IPS-15b (cell line): ENCODE data around the gene KCNJ15.

Experiments used
- H3K27me3 ChIP-seq: one replicate; pipeline ENCODE4 v1.6.1; 2013; ENCODE audit warnings: low read length; ENCODE audit not compliant: control insufficient read depth, insufficient read depth
- H3K36me3 ChIP-seq: one replicate; pipeline ENCODE4 v1.6.1; 2013; ENCODE audit warnings: low read length; ENCODE audit not compliant: control insufficient read depth, insufficient read depth
- H3K4me1 ChIP-seq: one replicate; pipeline ENCODE4 v1.6.1; 2013; ENCODE audit warnings: mild to moderate bottlenecking, low read length; ENCODE audit not compliant: control insufficient read depth, insufficient read depth
- H3K4me3 ChIP-seq: one replicate; pipeline ENCODE4 v1.5.1; 2013; ENCODE audit warnings: low read depth, low read length
- H3K9ac ChIP-seq: one replicate; pipeline ENCODE4 v1.6.1; 2013; ENCODE audit warnings: low read depth, mild to moderate bottlenecking, low read length
- H3K9me3 ChIP-seq: one replicate; pipeline ENCODE4 v1.6.1; 2013; ENCODE audit warnings: mild to moderate bottlenecking, low read length; ENCODE audit not compliant: control insufficient read depth, insufficient read depth

The KCNJ15 gene

GRCh38 chr21:38273745-38274542 lies 17.2 kb downstream of the KCNJ15 start:
- H3K36me3 ChIP-seq: no peaks in the 10 kb centered on the region
- H3K27me3 ChIP-seq: no peaks in the 10 kb centered on the region
- H3K4me3 ChIP-seq: no peak overlapping the region
- H3K4me1 ChIP-seq: peaks cover 2% of the 10 kb centered on the region
- no peaks in the 10 kb centered on the region for H3K9me3 ChIP-seq
- H3K9ac ChIP-seq: no peak overlapping the region

DNA sequence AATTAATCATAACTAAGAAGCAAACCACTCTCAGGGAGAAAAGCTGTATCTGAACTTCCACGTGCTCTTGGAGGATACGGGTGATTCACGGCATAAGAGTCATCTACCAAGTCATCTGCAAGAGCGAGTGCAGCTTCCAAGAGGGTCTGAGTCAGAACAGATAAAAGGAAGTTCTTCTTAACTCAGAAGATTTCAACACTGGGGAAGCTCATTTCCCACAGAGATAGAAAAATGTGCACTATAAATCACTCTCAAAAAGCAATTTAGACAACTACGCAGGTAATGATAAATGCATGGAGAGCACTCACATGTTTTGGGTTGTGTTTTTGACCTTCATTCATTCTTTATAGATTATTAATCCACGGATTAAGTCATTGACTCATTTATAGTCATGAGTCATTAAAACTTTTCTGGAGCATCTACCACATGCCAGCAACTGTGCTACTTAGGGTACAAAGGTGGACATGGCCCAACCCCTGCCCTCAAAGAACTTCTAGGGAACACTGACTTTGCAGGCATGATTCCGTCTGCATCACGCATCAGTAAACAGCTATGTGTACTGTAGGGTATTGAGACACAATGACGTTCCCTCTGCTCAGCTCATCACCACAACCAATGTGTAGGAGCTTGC lies 20.8 kb downstream of the KCNJ15 start:
- H3K4me1 ChIP-seq: peaks cover 5% of the 10 kb centered on the region
- H3K36me3 ChIP-seq: no peaks in the 10 kb centered on the region
- H3K9ac ChIP-seq: no peak overlapping the region
- no peak overlapping the region for H3K4me3 ChIP-seq
- H3K9me3 ChIP-seq: no peaks in the 10 kb centered on the region
- no peaks in the 10 kb centered on the region for H3K27me3 ChIP-seq

- H3K9ac ChIP-seq: no peak overlapping the region
- H3K4me3 ChIP-seq: no peak overlapping the region
- no peaks in the 10 kb centered on the region for H3K9me3 ChIP-seq
- H3K36me3 ChIP-seq: no peaks in the 10 kb centered on the region
- H3K27me3 ChIP-seq: no peaks in the 10 kb centered on the region
- H3K4me1 ChIP-seq: peaks cover 5% of the 10 kb centered on the region
Observed at GRCh38 chr21:38280454-38280853, 23.7 kb downstream of the KCNJ15 start.

DNA sequence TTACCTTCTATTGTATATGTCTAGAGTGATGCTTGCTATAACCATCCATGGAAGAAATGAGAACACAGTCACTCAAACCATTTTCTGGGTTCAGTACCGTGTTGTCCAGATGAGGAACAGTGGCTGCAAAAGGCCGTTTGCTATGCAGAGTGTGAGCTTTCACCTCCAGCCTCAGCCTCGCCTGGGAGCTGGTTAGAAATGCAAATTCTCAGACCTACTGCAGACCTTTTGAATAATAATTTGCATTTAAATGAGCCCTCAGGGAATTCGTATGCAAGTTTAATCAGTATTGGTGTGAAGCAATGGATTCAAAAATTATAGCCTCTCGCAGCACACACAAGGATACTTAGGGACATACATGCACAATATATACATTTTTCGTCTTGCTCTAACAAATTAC lies 24.1 kb downstream of the KCNJ15 start:
- Histone ChIP-seq H3K9me3 (no peaks in the 10 kb centered on the region), H3K36me3 (no peaks in the 10 kb centered on the region), H3K9ac (no peak overlapping the region), H3K27me3 (no peaks in the 10 kb centered on the region), H3K4me3 (no peak overlapping the region), H3K4me1 (peaks cover 5% of the 10 kb centered on the region)

GRCh38 chr21:38282921-38283320 lies 26.1 kb downstream of the KCNJ15 start:
- H3K4me3 ChIP-seq: no peak overlapping the region
- peaks cover 5% of the 10 kb centered on the region for H3K4me1 ChIP-seq
- H3K9ac ChIP-seq: no peak overlapping the region
- H3K9me3 ChIP-seq: no peaks in the 10 kb centered on the region
- H3K36me3 ChIP-seq: no peaks in the 10 kb centered on the region
- H3K27me3 ChIP-seq: no peaks in the 10 kb centered on the region

GRCh38 chr21:38284216-38284615 lies 27.4 kb downstream of the KCNJ15 start:
- Histone ChIP-seq H3K9me3 (no peaks in the 10 kb centered on the region), H3K4me3 (no peak overlapping the region), H3K36me3 (no peaks in the 10 kb centered on the region), H3K27me3 (no peaks in the 10 kb centered on the region), H3K9ac (no peak overlapping the region), H3K4me1 (peaks cover 5% of the 10 kb centered on the region)

- Histone ChIP-seq H3K27me3 (no peaks in the 10 kb centered on the region), H3K9me3 (no peaks in the 10 kb centered on the region), H3K36me3 (no peaks in the 10 kb centered on the region), H3K4me3 (no peak overlapping the region), H3K4me1 (no peaks in the 10 kb centered on the region), H3K9ac (no peak overlapping the region)
Observed at GRCh38 chr21:38286739-38287471, 30.1 kb downstream of the KCNJ15 start.

- Histone ChIP-seq H3K36me3 (no peaks in the 10 kb centered on the region), H3K4me1 (no peaks in the 10 kb centered on the region), H3K4me3 (no peak overlapping the region), H3K27me3 (no peaks in the 10 kb centered on the region), H3K9ac (no peak overlapping the region), H3K9me3 (no peaks in the 10 kb centered on the region)
Observed at GRCh38 chr21:38287476-38287875, 30.7 kb downstream of the KCNJ15 start.

DNA sequence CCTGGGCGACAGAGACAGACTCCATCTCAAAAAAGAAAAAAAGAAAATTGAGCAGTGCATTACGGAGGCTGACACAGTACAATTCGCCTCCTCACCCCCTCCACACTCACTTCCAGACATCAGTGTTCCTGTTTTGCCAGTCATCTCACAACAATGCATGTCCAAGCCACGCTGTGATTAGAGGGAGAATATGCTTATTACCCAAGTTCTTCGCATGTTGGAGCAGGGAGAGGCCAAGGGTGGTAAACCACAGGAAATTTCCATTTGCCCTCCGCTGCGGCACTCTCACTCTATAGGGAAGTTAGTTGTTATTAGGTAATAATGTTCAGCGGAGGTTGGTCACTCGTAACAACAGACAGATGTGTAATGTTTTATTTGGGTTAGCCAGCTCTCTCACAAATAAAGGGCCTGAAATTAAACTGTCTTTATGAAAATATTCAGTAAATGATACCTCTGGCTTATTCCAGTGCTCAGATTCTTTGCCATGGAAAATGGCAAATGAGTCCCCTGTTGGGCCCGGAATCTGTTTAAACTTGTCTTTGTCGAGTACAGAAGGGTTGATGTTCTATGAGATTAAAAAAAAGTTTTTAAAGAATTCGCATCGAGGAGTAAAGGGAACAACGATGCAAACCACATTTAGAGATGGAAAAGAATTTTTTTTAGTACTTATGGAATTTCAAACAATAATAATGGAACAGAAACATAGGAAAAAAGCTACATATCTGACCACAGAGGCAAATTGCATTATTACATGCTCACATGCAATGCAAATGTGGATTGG lies 33.1 kb downstream of the KCNJ15 start:
- Histone ChIP-seq H3K9ac (no peak overlapping the region), H3K36me3 (no peaks in the 10 kb centered on the region), H3K27me3 (no peaks in the 10 kb centered on the region), H3K4me1 (no peaks in the 10 kb centered on the region), H3K9me3 (no peaks in the 10 kb centered on the region), H3K4me3 (no peak overlapping the region)

DNA sequence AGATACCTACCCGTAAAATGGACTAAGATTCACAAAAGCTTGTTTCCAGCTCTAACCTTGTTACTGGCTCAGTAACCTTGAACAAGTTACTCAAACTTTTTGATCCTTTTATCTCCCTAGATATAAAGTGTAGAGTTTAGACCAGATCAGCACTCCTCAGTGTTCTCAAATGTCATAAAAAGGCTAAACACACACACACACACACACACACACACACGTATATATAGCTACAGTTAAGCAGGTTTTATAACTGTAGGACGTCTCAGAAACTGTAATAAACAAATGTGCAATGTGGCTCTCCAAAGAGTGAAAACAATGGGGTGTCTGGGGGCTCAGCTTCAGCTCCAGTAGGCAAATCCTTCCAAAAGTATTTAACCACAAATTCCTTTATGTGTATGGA lies 34.0 kb downstream of the KCNJ15 start:
- Histone ChIP-seq H3K4me3 (no peak overlapping the region), H3K9me3 (no peaks in the 10 kb centered on the region), H3K27me3 (no peaks in the 10 kb centered on the region), H3K4me1 (no peaks in the 10 kb centered on the region), H3K9ac (no peak overlapping the region), H3K36me3 (no peaks in the 10 kb centered on the region)

- Histone ChIP-seq H3K9me3 (no peaks in the 10 kb centered on the region), H3K4me3 (no peak overlapping the region), H3K4me1 (no peaks in the 10 kb centered on the region), H3K9ac (no peak overlapping the region), H3K27me3 (no peaks in the 10 kb centered on the region), H3K36me3 (no peaks in the 10 kb centered on the region)
Observed at GRCh38 chr21:38291874-38292273, 35.1 kb downstream of the KCNJ15 start.
